ENCODE data around the gene SPOCK2.
A peak's percentile ranks its signal among the peaks of the same experiment; 100 is the strongest.

Gene SPOCK2

GRCh38 chr10:72094574-72094973 is 6.2 kb upstream of the SPOCK2 start:
- Histone ChIP-seq H2BK5ac (ENCODE audit: low read length) (no peak overlapping the region), H4K5ac (ENCODE audit: low read length) (no peak overlapping the region), H4K8ac (ENCODE audit: low read depth, low read length) (no peak overlapping the region)

DNA sequence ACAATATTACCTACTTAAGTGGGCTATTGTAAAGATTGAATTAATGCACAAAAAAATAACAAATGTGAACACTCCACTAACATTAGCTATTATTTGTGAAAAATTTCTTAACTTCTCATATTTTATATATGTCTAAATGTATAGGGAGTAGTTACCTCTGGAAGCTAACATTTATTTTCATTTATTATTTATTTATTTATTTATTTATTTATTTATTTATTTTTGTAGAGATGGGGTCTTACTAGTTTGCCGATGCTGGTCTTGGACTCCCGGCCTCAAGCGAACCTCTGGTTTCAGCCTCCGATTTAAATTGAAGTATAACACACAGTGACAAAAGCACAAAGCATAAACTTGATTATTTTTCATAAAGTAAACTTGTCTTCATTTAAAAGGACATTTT is 5.1 kb upstream of the SPOCK2 start:
- Histone ChIP-seq H4K8ac (ENCODE audit: low read depth, low read length) (no peak overlapping the region), H3K4me2 (ENCODE audit: low read length) (no peak overlapping the region), H3K18ac (ENCODE audit: low read length) (no peak overlapping the region), H3K79me1 (ENCODE audit: low read length) (no peaks in the 10 kb centered on the region), H3K23ac (ENCODE audit: low read length) (no peak overlapping the region), H2AK5ac (ENCODE audit: low read length) (no peak overlapping the region), H3K27me3 (ENCODE audit: insufficient read depth, low read length, poor library complexity) (peaks cover 8% of the 10 kb centered on the region), H3K79me2 (ENCODE audit: control insufficient read depth, insufficient read depth, low read length) (no peaks in the 10 kb centered on the region), H3K4me1 (ENCODE audit: control insufficient read depth, low read depth, low read length) (no peaks in the 10 kb centered on the region), H3K36me3 (ENCODE audit: control insufficient read depth, insufficient read depth, low read length) (no peaks in the 10 kb centered on the region), H2BK120ac (ENCODE audit: low read depth, low read length) (no peak overlapping the region), H3K4ac (ENCODE audit: low read depth, low read length) (no peak overlapping the region), H2BK5ac (ENCODE audit: low read length) (no peak overlapping the region), H3K27ac (ENCODE audit: low read depth, low read length) (no peak overlapping the region), H3K4me3 (ENCODE audit: low read length) (no peak overlapping the region), H3K9ac (ENCODE audit: low read length) (no peak overlapping the region), H3K56ac (ENCODE audit: low read length) (no peak overlapping the region), H2BK15ac (replicated peaks; ENCODE audit: low read depth) (no peak overlapping the region), H4K5ac (ENCODE audit: low read length) (no peak overlapping the region)
- WGBS (ENCODE audit: extremely low coverage, insufficient coverage, low lambda C conversion rate), result no CpG with 5 or more reads among the region's 4 CpGs
- DNase-seq, result no peak

More at GRCh38 chr10:72094574-72094973, 6.2 kb upstream of the SPOCK2 start:
- Histone ChIP-seq H2AK5ac (ENCODE audit: low read length) (no peak overlapping the region), H3K4me2 (ENCODE audit: low read length) (no peak overlapping the region), H3K79me1 (ENCODE audit: low read length) (no peaks in the 10 kb centered on the region), H3K27ac (ENCODE audit: low read depth, low read length) (no peak overlapping the region), H2BK15ac (replicated peaks; ENCODE audit: low read depth) (no peak overlapping the region), H3K18ac (ENCODE audit: low read length) (no peak overlapping the region), H3K4me3 (ENCODE audit: low read length) (no peak overlapping the region), H3K4me1 (ENCODE audit: control insufficient read depth, low read depth, low read length) (no peaks in the 10 kb centered on the region), H3K23ac (ENCODE audit: low read length) (no peak overlapping the region), H3K9ac (ENCODE audit: low read length) (no peak overlapping the region), H3K79me2 (ENCODE audit: control insufficient read depth, insufficient read depth, low read length) (no peaks in the 10 kb centered on the region), H2BK120ac (ENCODE audit: low read depth, low read length) (no peak overlapping the region), H3K56ac (ENCODE audit: low read length) (no peak overlapping the region), H3K36me3 (ENCODE audit: control insufficient read depth, insufficient read depth, low read length) (no peaks in the 10 kb centered on the region), H3K27me3 (ENCODE audit: insufficient read depth, low read length, poor library complexity) (peaks cover 2% of the 10 kb centered on the region), H3K4ac (ENCODE audit: low read depth, low read length) (no peak overlapping the region)
- no peak for DNase-seq
- no CpG with 5 or more reads among the region's 2 CpGs for WGBS (ENCODE audit: extremely low coverage, insufficient coverage, low lambda C conversion rate)

DNA sequence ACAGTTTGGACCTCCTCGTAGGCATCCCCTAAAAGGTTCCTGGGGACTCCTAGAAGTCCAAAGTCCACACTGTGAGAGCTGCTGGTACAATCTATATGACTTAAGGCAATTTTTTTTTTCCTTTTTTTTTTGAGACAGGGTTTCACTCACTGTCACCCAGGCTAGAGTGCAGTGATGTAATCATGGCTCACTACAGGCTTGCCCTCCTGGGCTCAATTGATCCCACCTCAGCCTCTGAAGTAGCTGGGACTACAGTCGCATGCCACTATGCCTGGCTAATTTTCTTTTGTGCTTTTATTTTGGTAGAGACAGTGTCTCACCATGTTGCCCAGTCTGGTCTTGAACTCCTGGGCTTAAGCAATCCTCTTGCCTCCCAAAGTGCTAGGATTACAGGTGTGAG is 4.6 kb upstream of the SPOCK2 start:
- Histone ChIP-seq H3K79me2 (ENCODE audit: control insufficient read depth, insufficient read depth, low read length) (no peaks in the 10 kb centered on the region), H3K27me3 (ENCODE audit: insufficient read depth, low read length, poor library complexity) (peaks cover 12% of the 10 kb centered on the region)

GRCh38 chr10:72092171-72092924 is 4.0 kb upstream of the SPOCK2 start:
- H3K79me2 ChIP-seq (ENCODE audit: control insufficient read depth, insufficient read depth, low read length), result no peaks in the 10 kb centered on the region
- no peaks in the 10 kb centered on the region for H3K36me3 ChIP-seq (ENCODE audit: control insufficient read depth, insufficient read depth, low read length)
- no peak overlapping the region for H3K18ac ChIP-seq (ENCODE audit: low read length)
- no peak overlapping the region for H2BK5ac ChIP-seq (ENCODE audit: low read length)
- WGBS (ENCODE audit: extremely low coverage, insufficient coverage, low lambda C conversion rate), result no CpG with 5 or more reads among the region's 8 CpGs
- no peak for DNase-seq
- peaks cover 19% of the 10 kb centered on the region for H3K27me3 ChIP-seq (ENCODE audit: insufficient read depth, low read length, poor library complexity)
- no peak overlapping the region for H2BK120ac ChIP-seq (ENCODE audit: low read depth, low read length)
- no peak overlapping the region for H2BK15ac ChIP-seq (replicated peaks; ENCODE audit: low read depth)
- H4K8ac ChIP-seq (ENCODE audit: low read depth, low read length), result no peak overlapping the region
- no peak overlapping the region for H3K27ac ChIP-seq (ENCODE audit: low read depth, low read length)
- H3K56ac ChIP-seq (ENCODE audit: low read length), result peak overlapping the region; percentile 12
- no peak overlapping the region for H3K9ac ChIP-seq (ENCODE audit: low read length)
- no peak overlapping the region for H3K23ac ChIP-seq (ENCODE audit: low read length)
- no peak overlapping the region for H3K4me3 ChIP-seq (ENCODE audit: low read length)
- H3K4me2 ChIP-seq (ENCODE audit: low read length), result no peak overlapping the region
- H3K79me1 ChIP-seq (ENCODE audit: low read length), result no peaks in the 10 kb centered on the region
- no peak overlapping the region for H2AK5ac ChIP-seq (ENCODE audit: low read length)
- peaks cover 2% of the 10 kb centered on the region for H3K4me1 ChIP-seq (ENCODE audit: control insufficient read depth, low read depth, low read length)
- no peak overlapping the region for H3K4ac ChIP-seq (ENCODE audit: low read depth, low read length)
- H4K5ac ChIP-seq (ENCODE audit: low read length), result no peak overlapping the region

More for the DNA sequence above, 4.6 kb upstream of the SPOCK2 start:
- Histone ChIP-seq H3K36me3 (ENCODE audit: control insufficient read depth, insufficient read depth, low read length) (no peaks in the 10 kb centered on the region), H3K56ac (ENCODE audit: low read length) (no peak overlapping the region), H3K79me1 (ENCODE audit: low read length) (no peaks in the 10 kb centered on the region), H3K4me1 (ENCODE audit: control insufficient read depth, low read depth, low read length) (peaks cover 2% of the 10 kb centered on the region), H2BK120ac (ENCODE audit: low read depth, low read length) (no peak overlapping the region), H4K5ac (ENCODE audit: low read length) (no peak overlapping the region), H3K18ac (ENCODE audit: low read length) (no peak overlapping the region), H3K4me3 (ENCODE audit: low read length) (no peak overlapping the region), H3K27ac (ENCODE audit: low read depth, low read length) (no peak overlapping the region), H2BK15ac (replicated peaks; ENCODE audit: low read depth) (no peak overlapping the region), H3K9ac (ENCODE audit: low read length) (no peak overlapping the region), H3K4me2 (ENCODE audit: low read length) (no peak overlapping the region), H3K23ac (ENCODE audit: low read length) (no peak overlapping the region), H2AK5ac (ENCODE audit: low read length) (no peak overlapping the region), H3K4ac (ENCODE audit: low read depth, low read length) (no peak overlapping the region), H2BK5ac (ENCODE audit: low read length) (no peak overlapping the region), H4K8ac (ENCODE audit: low read depth, low read length) (no peak overlapping the region)
- no CpG with 5 or more reads among the region's 2 CpGs for WGBS (ENCODE audit: extremely low coverage, insufficient coverage, low lambda C conversion rate)
- DNase-seq, result no peak

DNA sequence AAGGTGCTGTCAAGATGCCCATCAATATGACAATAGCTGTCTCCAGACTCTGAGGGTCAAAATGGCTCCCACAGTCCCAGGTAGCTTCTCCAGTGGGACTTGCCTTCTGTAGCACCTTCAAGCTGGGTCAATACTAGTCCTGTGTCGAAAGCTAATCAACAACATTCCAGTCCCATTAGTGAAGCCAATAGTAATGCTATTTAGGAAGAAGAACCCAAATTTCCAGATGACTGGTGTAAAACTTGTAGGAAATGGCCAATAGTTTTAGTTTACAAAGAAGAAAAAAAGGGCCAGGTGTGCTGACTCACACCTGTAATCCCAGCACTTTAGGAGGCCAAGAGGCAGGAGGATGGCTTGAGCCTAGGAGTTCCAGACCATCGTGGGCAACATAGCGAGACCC is 2.0 kb upstream of the SPOCK2 start:
- no peaks in the 10 kb centered on the region for H3K79me1 ChIP-seq (ENCODE audit: low read length)
- H3K27me3 ChIP-seq (ENCODE audit: insufficient read depth, low read length, poor library complexity), result peaks cover 29% of the 10 kb centered on the region
- H3K23ac ChIP-seq (ENCODE audit: low read length), result no peak overlapping the region
- H3K79me2 ChIP-seq (ENCODE audit: control insufficient read depth, insufficient read depth, low read length), result no peaks in the 10 kb centered on the region
- H3K9ac ChIP-seq (ENCODE audit: low read length), result no peak overlapping the region
- no peak overlapping the region for H4K5ac ChIP-seq (ENCODE audit: low read length)
- no peak for DNase-seq
- H3K4me3 ChIP-seq (ENCODE audit: low read length), result no peak overlapping the region
- H3K4ac ChIP-seq (ENCODE audit: low read depth, low read length), result no peak overlapping the region
- H2BK5ac ChIP-seq (ENCODE audit: low read length), result no peak overlapping the region
- no peak overlapping the region for H3K4me2 ChIP-seq (ENCODE audit: low read length)
- H3K4me1 ChIP-seq (ENCODE audit: control insufficient read depth, low read depth, low read length), result peaks cover 2% of the 10 kb centered on the region
- no peak overlapping the region for H2BK15ac ChIP-seq (replicated peaks; ENCODE audit: low read depth)
- no peaks in the 10 kb centered on the region for H3K36me3 ChIP-seq (ENCODE audit: control insufficient read depth, insufficient read depth, low read length)
- H3K27ac ChIP-seq (ENCODE audit: low read depth, low read length), result no peak overlapping the region
- no peak overlapping the region for H3K56ac ChIP-seq (ENCODE audit: low read length)
- H3K18ac ChIP-seq (ENCODE audit: low read length), result no peak overlapping the region
- no peak overlapping the region for H2BK120ac ChIP-seq (ENCODE audit: low read depth, low read length)
- no CpG with 5 or more reads among the region's 3 CpGs for WGBS (ENCODE audit: extremely low coverage, insufficient coverage, low lambda C conversion rate)
- no peak overlapping the region for H4K8ac ChIP-seq (ENCODE audit: low read depth, low read length)
- H2AK5ac ChIP-seq (ENCODE audit: low read length), result no peak overlapping the region

GRCh38 chr10:72089618-72090017 is 1.3 kb upstream of the SPOCK2 start:
- Histone ChIP-seq H3K27me3 (ENCODE audit: insufficient read depth, low read length, poor library complexity) (peaks cover 29% of the 10 kb centered on the region), H2BK15ac (replicated peaks; ENCODE audit: low read depth) (no peak overlapping the region), H2AK5ac (ENCODE audit: low read length) (no peak overlapping the region), H3K4ac (ENCODE audit: low read depth, low read length) (no peak overlapping the region), H3K23ac (ENCODE audit: low read length) (no peak overlapping the region), H2BK5ac (ENCODE audit: low read length) (no peak overlapping the region), H3K36me3 (ENCODE audit: control insufficient read depth, insufficient read depth, low read length) (no peaks in the 10 kb centered on the region), H3K4me1 (ENCODE audit: control insufficient read depth, low read depth, low read length) (peaks cover 2% of the 10 kb centered on the region), H3K56ac (ENCODE audit: low read length) (no peak overlapping the region), H4K8ac (ENCODE audit: low read depth, low read length) (no peak overlapping the region), H3K27ac (ENCODE audit: low read depth, low read length) (no peak overlapping the region), H2BK120ac (ENCODE audit: low read depth, low read length) (no peak overlapping the region), H4K5ac (ENCODE audit: low read length) (no peak overlapping the region), H3K4me2 (ENCODE audit: low read length) (no peak overlapping the region), H3K79me2 (ENCODE audit: control insufficient read depth, insufficient read depth, low read length) (no peaks in the 10 kb centered on the region), H3K18ac (ENCODE audit: low read length) (no peak overlapping the region), H3K9ac (ENCODE audit: low read length) (no peak overlapping the region), H3K4me3 (ENCODE audit: low read length) (no peak overlapping the region), H3K79me1 (ENCODE audit: low read length) (no peaks in the 10 kb centered on the region)
- no peak for DNase-seq
- no CpG with 5 or more reads among the region's 6 CpGs for WGBS (ENCODE audit: extremely low coverage, insufficient coverage, low lambda C conversion rate)

All from mesendoderm (in vitro differentiated cells).